Erythroblast (primary cell): ENCODE data around the gene TOX2.

Experiments used
- DNase-seq, 2 experiments: peaks; one replicate each; lab custom pipeline; 2025; lab: John Stamatoyannopoulos, UW
- GATA1 ChIP-seq: IDR thresholded peaks from 2 replicates; pipeline ENCODE4 v1.6.1; 2011; ENCODE audit warnings: low read depth, mild to moderate bottlenecking, control low read depth, low read length, moderate library complexity
- POLR2A ChIP-seq: IDR thresholded peaks from 2 replicates; pipeline ENCODE4 v1.6.1; 2011; ENCODE audit warnings: mild to moderate bottlenecking, low read length

The TOX2 gene

DNA sequence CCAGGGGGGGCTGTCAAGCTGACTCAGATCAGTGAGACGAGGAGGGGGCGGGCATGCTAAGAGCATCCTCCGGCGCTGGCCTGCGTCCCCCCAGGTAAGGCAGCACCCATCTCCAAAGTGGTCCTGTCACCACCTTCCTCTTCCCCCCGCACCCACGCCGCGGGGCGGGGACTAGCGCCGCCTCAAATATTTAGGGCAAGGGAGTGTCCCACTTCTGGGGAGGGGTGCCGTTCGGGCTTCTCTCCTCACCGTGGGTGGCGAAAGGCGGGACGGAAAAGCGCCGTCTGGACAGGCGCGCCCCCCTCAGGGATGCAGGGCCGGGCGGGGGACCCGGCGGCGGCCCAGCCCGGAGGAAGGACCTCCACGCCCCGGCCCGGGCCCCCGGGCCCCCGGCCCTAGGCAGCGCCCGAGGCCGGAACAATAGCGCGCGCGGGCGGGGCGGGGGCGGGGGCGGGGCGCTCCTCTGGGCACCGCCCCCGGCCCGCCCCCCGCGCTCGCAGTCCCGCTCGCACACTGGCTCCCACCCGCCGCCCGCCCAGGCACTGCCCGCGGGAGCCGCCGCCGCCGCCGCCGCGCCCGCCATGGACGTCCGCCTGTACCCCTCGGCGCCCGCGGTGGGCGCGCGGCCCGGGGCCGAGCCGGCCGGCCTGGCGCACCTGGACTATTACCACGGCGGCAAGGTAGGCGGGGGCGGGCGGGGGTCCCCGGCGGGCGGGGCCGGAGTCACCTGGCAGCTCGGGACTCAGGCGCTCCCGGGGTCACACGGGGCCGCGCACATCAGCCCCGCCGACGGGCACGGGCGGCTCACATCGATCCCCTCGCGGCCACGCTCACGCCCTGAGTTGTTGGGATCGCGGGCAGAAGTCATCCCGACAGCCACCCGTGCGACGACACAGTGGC, at the start of gene TOX2:
Gene TOX2, plus strand, starts transcription at position 542 of the 900 bp plus-strand sequence. Its CDS starts 40 bp downstream, at position 582.
- TF ChIP-seq GATA1 (no peak), POLR2A (no peak)
- peak in 1 of 2 experiments; percentile 5 for DNase-seq

- TF ChIP-seq POLR2A: no peak
- no peak for TF ChIP-seq GATA1
- no peak for DNase-seq
These were observed 46.6 kb upstream of the TOX2 start for GRCh38 chr20:43868091-43868490.

DNA sequence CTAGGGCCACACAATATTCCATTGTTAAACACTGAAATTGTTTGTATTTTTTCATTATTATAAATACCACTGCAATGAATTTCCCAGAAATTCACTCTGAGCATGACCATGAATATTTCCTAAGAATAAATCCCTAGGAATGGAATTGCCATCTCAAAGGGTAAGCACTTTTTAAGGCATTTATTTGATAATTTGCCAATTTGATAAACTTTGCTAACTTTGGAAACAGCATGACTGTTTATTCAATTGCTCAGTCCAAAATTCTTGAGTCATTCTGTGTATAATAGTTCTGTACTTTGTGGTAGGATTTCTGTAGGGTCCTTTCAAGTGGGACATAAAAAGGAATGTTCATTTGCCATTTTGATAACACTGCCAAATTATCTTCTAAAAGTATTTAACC, 44.2 kb upstream of the TOX2 start:
- DNase-seq: no peak
- TF ChIP-seq POLR2A (no peak), GATA1 (no peak)

DNA sequence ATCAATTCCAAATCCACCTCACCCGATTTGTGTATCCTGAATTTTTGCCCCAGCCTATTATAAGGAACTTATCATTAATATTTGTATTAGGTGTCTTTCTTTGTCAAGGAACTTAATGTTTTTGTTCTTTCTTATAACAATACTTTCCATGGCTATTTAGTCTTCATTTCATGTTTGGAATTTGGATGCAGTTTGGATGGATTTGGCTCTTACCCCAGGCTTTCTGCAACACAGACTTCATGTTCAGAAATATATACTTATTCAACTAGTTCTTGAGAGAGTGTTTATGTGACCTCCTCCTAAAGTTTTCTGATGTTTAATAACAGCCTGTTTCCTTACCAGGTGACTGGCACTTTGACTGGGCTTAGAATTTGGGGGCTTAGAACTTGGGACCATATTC, 35.9 kb upstream of the TOX2 start:
- TF ChIP-seq GATA1: no peak
- no peak for TF ChIP-seq POLR2A
- DNase-seq: no peak

DNA sequence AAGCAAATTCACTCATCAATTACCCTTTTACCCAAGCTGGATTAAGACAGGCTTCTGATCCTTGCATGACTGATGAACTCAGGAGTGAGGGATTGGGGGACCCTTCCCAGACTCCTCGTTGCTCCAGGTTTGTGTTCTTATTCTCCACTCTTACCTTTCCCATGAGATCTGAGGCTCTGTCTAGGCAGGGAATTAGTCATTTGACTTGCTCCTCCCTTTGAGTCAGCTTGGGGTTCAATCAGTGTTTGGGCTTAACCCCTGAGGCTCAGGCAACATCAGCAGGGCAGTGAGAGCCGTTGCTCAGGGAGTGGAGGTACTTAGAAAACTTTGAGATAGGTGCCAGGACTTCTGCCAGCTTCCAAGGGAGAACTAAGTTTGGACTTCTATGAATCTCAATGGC, 20.7 kb upstream of the TOX2 start:
- no peak for TF ChIP-seq GATA1
- no peak for TF ChIP-seq POLR2A
- DNase-seq: no peak

DNA sequence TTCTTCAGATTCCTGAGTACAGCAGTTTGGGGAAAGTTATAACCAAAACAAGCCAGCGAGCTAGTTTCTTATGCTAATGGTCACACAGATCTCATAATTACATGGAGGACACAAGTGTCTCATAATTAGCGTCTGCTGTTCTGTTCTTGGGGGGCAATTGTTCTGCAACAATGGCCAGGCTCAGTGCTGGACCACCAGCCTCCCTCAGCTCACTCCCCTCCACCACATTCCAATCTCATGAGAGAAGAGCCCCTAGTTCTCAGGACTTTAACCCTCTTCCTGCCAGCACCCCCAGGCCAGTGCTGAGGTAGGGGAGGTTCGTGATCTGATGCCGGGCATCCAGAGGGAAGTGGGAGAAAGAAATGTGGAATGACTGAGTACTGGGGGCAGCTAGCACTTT, 20.2 kb upstream of the TOX2 start:
- TF ChIP-seq POLR2A (no peak), GATA1 (no peak)
- DNase-seq: no peak

GRCh38 chr20:43895235-43895634, 19.4 kb upstream of the TOX2 start:
- no peak for TF ChIP-seq GATA1
- no peak for TF ChIP-seq POLR2A
- DNase-seq: no peak

GRCh38 chr20:43899274-43900120, 15.2 kb upstream of the TOX2 start:
- no peak for DNase-seq
- TF ChIP-seq GATA1: no peak
- no peak for TF ChIP-seq POLR2A

GRCh38 chr20:43900121-43900466, 14.6 kb upstream of the TOX2 start:
- DNase-seq: no peak
- TF ChIP-seq GATA1 (no peak), POLR2A (no peak)

DNA sequence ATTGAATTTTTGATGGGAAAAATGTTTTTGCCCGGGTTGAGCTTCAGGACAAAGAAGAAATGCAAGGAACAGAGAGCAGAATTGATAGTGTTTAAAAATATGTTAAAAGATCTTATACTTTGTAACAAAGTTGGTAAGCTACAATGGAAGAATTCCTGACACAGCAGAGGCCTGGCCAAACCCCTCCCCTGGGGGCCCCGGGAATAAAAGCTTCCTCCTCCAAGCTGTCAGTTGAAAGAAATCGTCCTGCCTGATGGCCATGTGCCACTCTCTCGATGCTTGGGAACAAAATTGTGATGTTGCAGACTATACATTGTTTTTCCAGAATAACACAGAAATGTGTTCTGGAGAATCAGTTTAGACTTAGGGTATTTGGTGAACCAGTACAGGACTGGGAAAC, 14.2 kb upstream of the TOX2 start:
- no peak for DNase-seq
- TF ChIP-seq POLR2A (no peak), GATA1 (no peak)

DNA sequence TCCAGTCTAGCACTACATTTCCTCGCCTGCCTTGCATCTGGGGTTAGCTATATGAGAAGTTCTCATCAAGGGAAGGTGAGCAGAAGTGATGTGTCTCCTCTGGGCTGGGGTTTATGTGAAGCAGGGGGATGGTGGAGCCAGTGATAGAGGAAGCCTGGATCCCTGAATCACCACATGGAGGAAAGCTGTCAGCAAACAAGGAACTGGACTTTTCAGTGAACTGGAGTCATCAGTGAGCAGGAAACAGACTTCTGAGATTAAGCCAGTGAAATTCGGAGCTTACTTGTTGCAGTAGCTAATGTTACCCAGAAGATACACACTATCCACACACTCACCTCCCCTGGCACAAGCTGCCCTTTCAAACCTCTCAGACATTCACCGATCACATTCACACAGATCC, 13.4 kb upstream of the TOX2 start:
- no peak for TF ChIP-seq GATA1
- DNase-seq: no peak

- DNase-seq: no peak
- no peak for TF ChIP-seq POLR2A
- no peak for TF ChIP-seq GATA1
These were observed 10.5 kb upstream of the TOX2 start for GRCh38 chr20:43903953-43904826.

- TF ChIP-seq GATA1: no peak
- no peak for TF ChIP-seq POLR2A
- DNase-seq: no peak
These were observed 9.8 kb upstream of the TOX2 start for GRCh38 chr20:43904827-43905177.
